Endothelial cell of umbilical vein (primary cell): ENCODE data around the gene RYR2. TPM values are rescaled to one million over a fixed set of nuclear protein-coding genes. Genes with fewer than 3 reads are reported as not detected.

ENCODE experiments used
- BruUV-seq: library from RNA; stranded (reverse); fragments of 400-500 nt; replicated peaks from 2 replicates; lab custom pipeline; 2021; lab: Mats Ljungman, UMichigan
- CTCF ChIA-PET: fragments of 300-600, 350-600 bp; sonication (Branson Sonifier 250); formaldehyde crosslinking; loops from one replicate; lab custom pipeline; 2021; ENCODE audit warnings: antibody characterized with exemption, inconsistent platforms; lab: Charles Lee
- POLR2A ChIA-PET: fragments of 300-600, 350-600 bp; sonication (Branson Sonifier 250); formaldehyde crosslinking; loops from one replicate; lab custom pipeline; 2021; ENCODE audit warnings: antibody characterized with exemption, inconsistent platforms; lab: Charles Lee
- DNase-seq: peaks from one replicate; pipeline ENCODE4 v3.0.0-alpha.2; 2011; ENCODE audit warnings: low read depth, low spot score
- FAIRE-seq: peaks from 2 replicates; lab custom pipeline; 2011; peaks lifted over from hg19 to GRCh38; lab: Jason Lieb, UNC
- H2AFZ ChIP-seq: 2 replicates; pipeline ENCODE4 v1.6.0; 2012; ENCODE audit warnings: low read depth, low read length, control low read depth, inconsistent platforms
- H3K27ac ChIP-seq: 2 replicates; pipeline ENCODE4 v1.5.1; 2011; ENCODE audit warnings: low read depth, mild to moderate bottlenecking, control low read depth, low read length, moderate library complexity; ENCODE audit not compliant: insufficient read depth
- H3K27me3 ChIP-seq, 2 experiments: 2 replicates each; pipeline versions ENCODE4 v1.6.0 to v1.6.1; 2011; ENCODE audit warnings: low read length in 2 of 2, mixed read lengths in 1 of 2; ENCODE audit not compliant: control insufficient read depth in 2 of 2, insufficient read depth in 2 of 2
- H3K36me3 ChIP-seq, 2 experiments: 2 replicates in 1 of 2; 3 replicates in 1 of 2; pipeline ENCODE4 v1.5.1; 2011; ENCODE audit warnings: low read length in 2 of 2, mild to moderate bottlenecking in 1 of 2, moderate library complexity in 1 of 2; ENCODE audit not compliant: control insufficient read depth in 2 of 2, insufficient read depth in 2 of 2; ENCODE audit errors: extremely low read depth in 1 of 2
- H3K4me1 ChIP-seq: 3 replicates; pipeline ENCODE4 v1.5.1; 2011; ENCODE audit warnings: mild to moderate bottlenecking, low read length; ENCODE audit not compliant: control insufficient read depth, insufficient read depth; ENCODE audit errors: extremely low read depth
- H3K4me2 ChIP-seq: 2 replicates; pipeline ENCODE4 v1.6.1; 2011; ENCODE audit warnings: low read length, control low read depth, mixed read lengths; ENCODE audit not compliant: insufficient read depth
- H3K4me3 ChIP-seq, 3 experiments: fragments of 200-600 bp in 1 of 3; sonication (generic), shearing (Covaris generic) in 1 of 3; replicated peaks in 1 of 3; 2 replicates each; pipeline ENCODE4 v1.5.1; 2011 to 2016; ENCODE audit warnings: control low read depth in 3 of 3, low read length in 3 of 3, mild to moderate bottlenecking in 2 of 3, inconsistent platforms in 1 of 3, low read depth in 1 of 3, moderate library complexity in 1 of 3; ENCODE audit not compliant: insufficient read depth in 1 of 3
- H3K79me2 ChIP-seq: 2 replicates; pipeline ENCODE4 v1.6.0; 2012; ENCODE audit warnings: low read length, inconsistent platforms; ENCODE audit not compliant: control insufficient read depth, insufficient read depth
- H3K9ac ChIP-seq: replicated peaks from 2 replicates; pipeline ENCODE3; 2011; ENCODE audit warnings: low read length, control low read depth; ENCODE audit not compliant: insufficient read depth; ENCODE audit errors: extremely low read depth
- H3K9me1 ChIP-seq: replicated peaks from 3 replicates; pipeline ENCODE4 v1.6.0; 2011; ENCODE audit warnings: mild to moderate bottlenecking, low read length; ENCODE audit not compliant: control insufficient read depth, insufficient read depth; ENCODE audit errors: extremely low read depth
- H3K9me3 ChIP-seq: replicated peaks from 2 replicates; pipeline ENCODE4 v1.5.1; 2012; ENCODE audit warnings: low read length, inconsistent platforms; ENCODE audit not compliant: control insufficient read depth, insufficient read depth
- H4K20me1 ChIP-seq: replicated peaks from 2 replicates; pipeline ENCODE3; 2011; ENCODE audit warnings: mild to moderate bottlenecking, low read length; ENCODE audit not compliant: control insufficient read depth, insufficient read depth; ENCODE audit errors: extremely low read depth
- EZH2 ChIP-seq: IDR thresholded peaks from 2 replicates; pipeline ENCODE4 v1.6.1; 2012; ENCODE audit warnings: borderline replicate concordance, low read depth, mild to moderate bottlenecking, moderate library complexity, low read length, inconsistent platforms; ENCODE audit not compliant: severe bottlenecking
- FOS ChIP-seq: IDR thresholded peaks from 2 replicates; pipeline ENCODE4 v1.6.1; 2011; ENCODE audit warnings: mild to moderate bottlenecking, low read length, moderate library complexity, borderline replicate concordance; ENCODE audit not compliant: insufficient read depth
- GATA2 ChIP-seq: IDR thresholded peaks from 2 replicates; pipeline ENCODE4 v1.7.0; 2011; ENCODE audit warnings: low read depth, mild to moderate bottlenecking, moderate library complexity, mixed read lengths, low read length; ENCODE audit not compliant: insufficient read length, insufficient read depth
- JUN ChIP-seq: IDR thresholded peaks from 2 replicates; pipeline ENCODE4 v1.6.1; 2011; ENCODE audit warnings: borderline replicate concordance, low read depth; ENCODE audit not compliant: insufficient read length, insufficient read depth
- MYC ChIP-seq: IDR thresholded peaks from one replicate; pipeline ENCODE4 v1.6.1; 2011; ENCODE audit warnings: mild to moderate bottlenecking, low read depth, low read length
- POLR2A ChIP-seq: IDR thresholded peaks from 2 replicates; pipeline ENCODE4 v1.6.1; 2012; ENCODE audit warnings: low read depth, mild to moderate bottlenecking, control low read depth, low read length
- POLR2AphosphoS5 ChIP-seq: IDR thresholded peaks from 2 replicates; pipeline ENCODE4 v1.6.1; 2012; ENCODE audit warnings: low read depth, mild to moderate bottlenecking, control low read depth, low read length, moderate library complexity; ENCODE audit not compliant: insufficient read depth
- dilution Hi-C: fragments of 300-500 bp; cut with MboI; formaldehyde crosslinking; loops from one replicate; pipeline ENCODE4 v1.15.0; 2019; ENCODE audit warnings: low sequenced_read_pairs; ENCODE audit not compliant: extremely low pct_ligation_motif_present
- intact Hi-C: fragments of 100-400 bp; cut with micrococcal nuclease; formaldehyde crosslinking; loops from one replicate; pipeline ENCODE4 v1.10.0; 2022
- polyA plus RNA-seq, 4 experiments: library from polyadenylated mRNA; depleted of rRNA in 3 of 4; stranded (reverse) in 3 of 4; unstranded in 1 of 4; fragments of >200 nt; gene quantifications; 2 replicates each; pipeline versions ENCODE4 v1.2.1 to v1.2.3, GENCODE V29; 2011 to 2012; ENCODE audit warnings: missing spikeins in 1 of 4
- total RNA-seq: library from RNA; stranded (reverse); gene quantifications from 2 replicates; pipeline ENCODE4 v1.2.3, GENCODE V29; 2021
- TF ChIP-seq, protein P1 (sequence below): IDR thresholded peaks from 2 replicates; pipeline ENCODE4 v1.6.1; 2011; ENCODE audit not compliant: insufficient read depth, insufficient read length
- TF ChIP-seq, protein P2 (sequence below), 2 donors: IDR thresholded peaks; 1 replicate in 1 of 2; 2 replicates in 1 of 2; pipeline ENCODE4 v1.5.1; 2011; ENCODE audit warnings: low read length in 2 of 2, mild to moderate bottlenecking in 2 of 2, moderate library complexity in 2 of 2, control low read depth in 1 of 2, inconsistent platforms in 1 of 2, low read depth in 1 of 2; ENCODE audit not compliant: insufficient read depth in 1 of 2; ENCODE audit errors: extremely low read depth in 1 of 2

Gene RYR2
- total and polyA plus RNA-seq, 2 donors (not counting 3 experiments of a cell fraction or from before 2014, with no cell fraction given): not detected

DNA sequence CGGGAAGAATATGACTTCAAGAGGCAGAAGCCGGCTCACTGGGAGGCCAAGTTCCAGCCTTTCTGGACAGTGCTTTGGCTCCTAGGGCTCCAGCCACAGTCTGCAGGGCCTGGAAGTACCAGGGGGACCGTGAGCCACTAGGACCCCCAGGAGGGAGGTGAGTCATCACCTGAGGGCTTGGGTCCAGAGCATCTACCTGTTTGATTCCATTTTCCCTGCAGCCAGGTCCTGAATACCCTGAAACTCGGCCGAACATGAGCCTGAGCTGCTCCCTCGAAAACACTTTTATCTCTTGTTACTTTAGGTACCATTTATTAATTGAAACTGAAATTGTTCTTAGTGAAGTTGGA is 164.1 kb downstream of the RYR2 start:
- H3K27me3 ChIP-seq: no peaks in the 10 kb centered on the region
- no peak overlapping the region for H3K27ac ChIP-seq
- dilution Hi-C loops: no loop called here
- H3K9me1 ChIP-seq: no peaks in the 10 kb centered on the region
- no peaks in the 10 kb centered on the region for H4K20me1 ChIP-seq
- DNase-seq (no peak), FAIRE-seq (no peak)
- no peak overlapping the region for H2AFZ ChIP-seq
- no peak overlapping the region for H3K4me3 ChIP-seq
- intact Hi-C loops: no loop called here
- TF ChIP-seq, protein P1, sequence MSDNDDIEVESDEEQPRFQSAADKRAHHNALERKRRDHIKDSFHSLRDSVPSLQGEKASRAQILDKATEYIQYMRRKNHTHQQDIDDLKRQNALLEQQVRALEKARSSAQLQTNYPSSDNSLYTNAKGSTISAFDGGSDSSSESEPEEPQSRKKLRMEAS: no peak
- TF ChIP-seq GATA2 (no peak), EZH2 (no peak), JUN (no peak), MYC (no peak), POLR2A (no peak), POLR2AphosphoS5 (no peak), FOS (no peak)
- TF ChIP-seq, protein P2, sequence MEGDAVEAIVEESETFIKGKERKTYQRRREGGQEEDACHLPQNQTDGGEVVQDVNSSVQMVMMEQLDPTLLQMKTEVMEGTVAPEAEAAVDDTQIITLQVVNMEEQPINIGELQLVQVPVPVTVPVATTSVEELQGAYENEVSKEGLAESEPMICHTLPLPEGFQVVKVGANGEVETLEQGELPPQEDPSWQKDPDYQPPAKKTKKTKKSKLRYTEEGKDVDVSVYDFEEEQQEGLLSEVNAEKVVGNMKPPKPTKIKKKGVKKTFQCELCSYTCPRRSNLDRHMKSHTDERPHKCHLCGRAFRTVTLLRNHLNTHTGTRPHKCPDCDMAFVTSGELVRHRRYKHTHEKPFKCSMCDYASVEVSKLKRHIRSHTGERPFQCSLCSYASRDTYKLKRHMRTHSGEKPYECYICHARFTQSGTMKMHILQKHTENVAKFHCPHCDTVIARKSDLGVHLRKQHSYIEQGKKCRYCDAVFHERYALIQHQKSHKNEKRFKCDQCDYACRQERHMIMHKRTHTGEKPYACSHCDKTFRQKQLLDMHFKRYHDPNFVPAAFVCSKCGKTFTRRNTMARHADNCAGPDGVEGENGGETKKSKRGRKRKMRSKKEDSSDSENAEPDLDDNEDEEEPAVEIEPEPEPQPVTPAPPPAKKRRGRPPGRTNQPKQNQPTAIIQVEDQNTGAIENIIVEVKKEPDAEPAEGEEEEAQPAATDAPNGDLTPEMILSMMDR (IDR thresholded peaks at IDR 0.05; ENCODE audit: extremely low read depth in 1 of 2, insufficient read depth in 1 of 2, low read depth in 1 of 2, low read length in 2 of 2): no peak
- H3K4me1 ChIP-seq: no peaks in the 10 kb centered on the region
- no peak overlapping the region for H3K4me2 ChIP-seq
- ChIA-PET CTCF (no interaction called here), POLR2A (no interaction called here)
- no peaks in the 10 kb centered on the region for H3K36me3 ChIP-seq
- no peaks in the 10 kb centered on the region for H3K79me2 ChIP-seq
- no peaks in the 10 kb centered on the region for H3K9me3 ChIP-seq
- H3K9ac ChIP-seq: no peak overlapping the region
- BruUV-seq: no TSS peak
